Pancreas (tissue), 10 donors: Measurements from ENCODE around the gene BCAS3. TPM values are rescaled to one million over a fixed set of nuclear protein-coding genes. Genes with fewer than 3 reads are reported as not detected.

Source experiments
- ATAC-seq, 4 donors: fragments of 200-7000 bp; cut with Tn5 transposase; one replicate each; pipeline versions ENCODE4 v1.8.0 to v1.9.1; 2020; ENCODE audit warnings: mild to moderate bottlenecking in 4 of 4, moderate library complexity in 4 of 4
- DNase-seq, 6 donors: peaks; one replicate each; pipeline ENCODE4 v3.0.0-alpha.2; 2020
- FAIRE-seq: peaks from 2 replicates; lab custom pipeline; 2012; peaks lifted over from hg19 to GRCh38; lab: Jason Lieb, UNC
- H3K27ac ChIP-seq, 4 donors: fragments of 200-600 bp; sonication (generic); 1 replicate in 3 of 4; 2 replicates in 1 of 4; pipeline versions ENCODE4 v1.5.0 to v1.8.0; 2020
- H3K27me3 ChIP-seq, 4 donors: fragments of 200-600 bp; one replicate each; pipeline ENCODE4 v1.8.0; 2021
- H3K36me3 ChIP-seq, 3 donors: fragments of 200-600 bp; sonication (generic) in 1 of 3; one replicate each; pipeline versions ENCODE4 v1.5.0 to v1.8.0; 2020 to 2021
- H3K4me1 ChIP-seq, 3 donors: fragments of 200-600 bp; one replicate each; pipeline ENCODE4 v1.8.0; 2021
- H3K4me3 ChIP-seq, 4 donors: fragments of 200-600 bp; sonication (generic) in 2 of 4; one replicate each; pipeline versions ENCODE4 v1.5.0 to v1.8.0; 2020 to 2021
- H3K9me3 ChIP-seq, 4 donors: fragments of 200-600 bp; one replicate each; pipeline ENCODE4 v1.8.0; 2021
- WGBS, 2 donors: extraction: QIAGEN DNeasy Blood & Tissue Kit; methylation state at CpG; one replicate each; pipeline ENCODE4 v1.1.7; 2013; 5-methylcytosine and 5-hydroxymethylcytosine counted together
- intact Hi-C, 3 donors: fragments of 100-400 bp; cut with DNase I; formaldehyde crosslinking; loops; one replicate each; pipeline versions ENCODE4 v1.11.1 to v1.14.2; 2022
- polyA plus RNA-seq, 2 donors: library from polyadenylated mRNA; stranded (reverse); fragments of 200-250 nt; gene quantifications; one replicate each; pipeline ENCODE4 v1.2.3, GENCODE V29; 2013
- total RNA-seq, 6 donors: library from RNA; stranded (reverse); fragmentation: NEBNext Ultra II Directional in 4 of 6; extraction: Animal tissue kit (Norgen Biotek cat#: 25700) in 4 of 6; gene quantifications; one replicate each; pipeline versions ENCODE4 v1.2.1 to v1.2.4, GENCODE V29; 2021 to 2023
- TF ChIP-seq, protein P1 (sequence below), 4 donors: fragments of 200-600 bp; sonication (generic) in 3 of 4; IDR thresholded peaks; one replicate each; pipeline versions ENCODE4 v1.5.0 to v1.8.0; 2021; ENCODE audit warnings: antibody characterized with exemption in 4 of 4
- donor health status: healthy with polysubstance abuse.
- donor health status: DM: no; HTN: no; CAD: no; lungs with moderate emphysema.
- donor health status: DM: no; HTN: no; CAD: no.
- donor health status: control.
- donor health status: control.
- donor health status: Bipolar disorder and iron deficiency.
- donor health status: DM: yes; HTN: yes; CAD: no.
- donor health status: DM: no; HTN: no; CAD: no.
- donor health status: DM: no; HTN: no; CAD: no.
- donor health status: DM: yes; HTN: yes; CAD: no.

The BCAS3 gene
- total and polyA plus RNA-seq, 8 donors: 4.6 to 27.7 (median 13.2) TPM

DNA sequence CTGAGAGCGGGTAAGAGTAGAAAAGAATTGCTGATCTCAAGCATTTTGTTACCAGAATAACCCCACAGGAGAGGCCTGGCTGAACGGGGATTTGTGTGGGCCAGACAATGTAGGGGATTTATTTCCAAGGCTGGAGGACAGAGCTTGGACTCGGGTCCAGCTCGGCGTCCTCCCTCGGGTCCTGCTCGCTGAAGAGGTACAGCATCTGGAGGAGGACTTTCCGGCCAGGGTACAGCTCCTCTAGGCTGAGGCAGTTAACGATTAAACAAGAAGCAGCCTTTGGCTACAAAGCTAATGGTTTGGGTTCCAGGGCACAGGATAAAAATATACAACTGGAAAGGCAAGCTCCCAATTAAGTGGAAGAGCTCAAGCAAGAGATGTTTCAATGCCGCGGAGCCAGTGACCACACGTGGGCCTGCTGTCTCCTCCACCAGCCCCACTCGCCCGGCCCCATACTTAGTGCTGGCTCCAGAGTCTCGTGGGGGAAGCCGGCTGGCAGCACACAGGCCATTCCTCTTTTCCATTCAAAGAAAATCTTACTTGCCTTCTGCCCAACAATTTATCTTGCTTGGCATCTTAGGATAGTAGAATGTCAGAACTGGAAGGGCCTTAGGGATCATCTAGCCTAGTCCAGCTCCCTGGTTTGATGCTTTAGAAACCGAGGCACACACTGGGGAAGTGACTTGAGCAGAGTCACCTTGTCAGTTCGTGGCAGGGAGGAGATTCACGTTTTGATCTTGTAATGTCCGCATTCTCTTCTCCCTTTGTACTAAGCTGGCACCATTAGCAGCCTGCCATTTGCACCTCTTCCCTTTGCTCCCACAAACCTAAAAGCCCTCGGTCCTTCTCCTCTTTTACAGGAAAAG, 636.0 kb downstream of the BCAS3 start:
- DNase-seq: no peak
- Histone ChIP-seq H3K9me3 (no peaks in the 10 kb centered on the region), H3K4me3 (no peak overlapping the region), H3K27ac (no peak overlapping the region), H3K4me1 (no peaks in the 10 kb centered on the region), H3K27me3 (no peaks in the 10 kb centered on the region), H3K36me3 (no peaks in the 10 kb centered on the region)
- TF ChIP-seq, protein P1, sequence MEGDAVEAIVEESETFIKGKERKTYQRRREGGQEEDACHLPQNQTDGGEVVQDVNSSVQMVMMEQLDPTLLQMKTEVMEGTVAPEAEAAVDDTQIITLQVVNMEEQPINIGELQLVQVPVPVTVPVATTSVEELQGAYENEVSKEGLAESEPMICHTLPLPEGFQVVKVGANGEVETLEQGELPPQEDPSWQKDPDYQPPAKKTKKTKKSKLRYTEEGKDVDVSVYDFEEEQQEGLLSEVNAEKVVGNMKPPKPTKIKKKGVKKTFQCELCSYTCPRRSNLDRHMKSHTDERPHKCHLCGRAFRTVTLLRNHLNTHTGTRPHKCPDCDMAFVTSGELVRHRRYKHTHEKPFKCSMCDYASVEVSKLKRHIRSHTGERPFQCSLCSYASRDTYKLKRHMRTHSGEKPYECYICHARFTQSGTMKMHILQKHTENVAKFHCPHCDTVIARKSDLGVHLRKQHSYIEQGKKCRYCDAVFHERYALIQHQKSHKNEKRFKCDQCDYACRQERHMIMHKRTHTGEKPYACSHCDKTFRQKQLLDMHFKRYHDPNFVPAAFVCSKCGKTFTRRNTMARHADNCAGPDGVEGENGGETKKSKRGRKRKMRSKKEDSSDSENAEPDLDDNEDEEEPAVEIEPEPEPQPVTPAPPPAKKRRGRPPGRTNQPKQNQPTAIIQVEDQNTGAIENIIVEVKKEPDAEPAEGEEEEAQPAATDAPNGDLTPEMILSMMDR (IDR thresholded peaks at IDR 0.05): no peak
- WGBS, 2 donors: 88 to 89% methylated on average over 21 of the region's 21 CpGs
- ATAC-seq: peak in 2 of 4 donors; percentile 28 to 39
- intact Hi-C loops: no loop called here
- FAIRE-seq: no peak

DNA sequence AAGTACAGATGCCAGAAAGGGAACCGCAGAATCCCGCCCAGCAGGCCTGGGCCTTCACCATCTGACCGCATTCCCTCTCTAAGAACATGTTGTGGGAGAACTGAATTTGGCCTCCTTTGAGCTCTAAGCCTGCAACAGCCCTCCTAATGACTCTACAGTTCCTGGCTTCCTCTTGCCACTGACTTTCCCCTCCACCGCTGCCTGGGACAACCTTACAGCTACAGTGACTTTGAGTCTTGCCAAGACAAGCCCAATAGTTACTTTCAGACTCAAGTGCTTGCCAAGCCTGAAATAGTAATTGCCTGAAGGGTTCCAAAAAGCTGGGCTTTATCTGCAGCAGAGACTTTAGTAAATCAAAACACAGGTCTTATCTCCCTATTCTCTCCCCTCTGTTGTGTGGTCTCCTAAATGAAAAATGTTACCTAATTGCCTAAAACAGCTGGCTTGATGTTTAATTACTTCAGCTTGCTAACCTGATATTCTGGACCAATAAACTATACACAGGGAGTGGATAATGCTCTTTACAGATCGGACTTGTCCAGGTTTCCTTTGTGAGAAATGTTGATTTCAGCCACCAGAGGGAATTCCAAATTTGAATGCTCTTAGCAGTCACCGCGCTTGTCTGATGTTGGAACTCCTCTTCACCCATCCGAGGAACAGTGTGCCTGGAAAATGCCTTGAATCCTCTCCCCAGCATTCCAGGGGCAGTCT, 636.9 kb downstream of the BCAS3 start:
- intact Hi-C loops: no loop called here
- TF ChIP-seq, protein P1 (IDR thresholded peaks at IDR 0.05): no peak
- WGBS, 2 donors: 85 to 94% methylated on average over 8 of the region's 8 CpGs
- no peaks in the 10 kb centered on the region for H3K4me1 ChIP-seq
- H3K27me3 ChIP-seq: no peaks in the 10 kb centered on the region
- FAIRE-seq: no peak
- H3K4me3 ChIP-seq: no peak overlapping the region
- DNase-seq: no peak
- ATAC-seq: peak in 3 of 4 donors; percentile 60 to 64 (median 64)
- no peak overlapping the region for H3K27ac ChIP-seq
- no peaks in the 10 kb centered on the region for H3K36me3 ChIP-seq
- no peaks in the 10 kb centered on the region for H3K9me3 ChIP-seq

DNA sequence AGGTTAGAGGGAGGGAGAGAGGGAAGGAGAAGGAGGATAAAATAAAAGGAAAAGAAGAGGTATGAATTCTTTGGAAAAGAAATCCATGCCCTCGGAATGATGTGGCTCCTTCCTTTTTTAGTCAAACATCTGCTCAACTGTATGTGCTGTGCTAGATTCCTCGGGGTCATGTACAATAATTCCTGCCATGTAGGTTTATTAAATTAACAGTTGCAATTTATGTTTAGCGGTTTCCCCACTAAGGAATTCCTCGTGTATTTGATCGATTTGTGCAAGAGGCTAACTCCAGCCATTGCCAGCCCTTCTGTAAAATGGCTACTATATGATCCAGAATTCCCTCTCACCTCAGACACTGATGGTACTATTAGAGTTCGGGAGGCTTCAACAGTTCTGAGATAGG, 639.0 kb downstream of the BCAS3 start:
- TF ChIP-seq, protein P1 (IDR thresholded peaks at IDR 0.05): no peak
- FAIRE-seq: no peak
- Histone ChIP-seq H3K9me3 (no peaks in the 10 kb centered on the region), H3K4me1 (no peaks in the 10 kb centered on the region), H3K36me3 (no peaks in the 10 kb centered on the region), H3K27ac (no peak overlapping the region), H3K27me3 (no peaks in the 10 kb centered on the region), H3K4me3 (no peak overlapping the region)
- ATAC-seq: no peak
- no peak for DNase-seq
- intact Hi-C loops: no loop called here
- WGBS, 2 donors: 93 to 97% methylated on average over 6 of the region's 6 CpGs

DNA sequence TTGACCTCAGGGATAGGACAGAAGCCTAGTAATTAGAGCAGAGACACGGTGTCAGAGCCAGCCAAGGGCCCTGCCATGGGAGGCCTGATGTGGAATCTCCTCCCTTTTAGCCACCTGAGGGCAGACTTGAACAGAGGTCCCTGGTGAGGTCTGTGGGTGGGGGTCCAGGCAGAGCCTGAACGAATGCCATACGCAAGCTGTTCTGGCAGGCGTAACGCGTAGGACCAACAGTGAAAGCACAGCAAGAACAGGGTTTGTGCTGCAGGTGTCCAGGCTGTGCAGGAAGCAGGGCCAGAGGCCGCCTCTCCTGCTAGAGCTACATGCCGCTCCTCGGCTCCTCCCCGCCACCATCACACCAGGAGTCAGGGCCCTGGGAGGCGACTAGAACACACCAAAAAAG, 640.1 kb downstream of the BCAS3 start:
- no peak for DNase-seq
- no peaks in the 10 kb centered on the region for H3K9me3 ChIP-seq
- no peak overlapping the region for H3K27ac ChIP-seq
- no peaks in the 10 kb centered on the region for H3K4me1 ChIP-seq
- intact Hi-C loops: no loop called here
- FAIRE-seq: no peak
- no peaks in the 10 kb centered on the region for H3K27me3 ChIP-seq
- 96 to 98% methylated on average over 11 of the region's 11 CpGs for WGBS, 2 donors
- no peaks in the 10 kb centered on the region for H3K36me3 ChIP-seq
- TF ChIP-seq, protein P1 (IDR thresholded peaks at IDR 0.05): no peak
- no peak overlapping the region for H3K4me3 ChIP-seq
- no peak for ATAC-seq
